Aortic smooth muscle cell (primary cell): ENCODE measurements around the gene PGBD5. TPM values are rescaled to one million over a fixed set of nuclear protein-coding genes. Genes with fewer than 3 reads are reported as not detected.

Experiments
- total RNA-seq: library from RNA; depleted of rRNA; stranded (reverse); fragments of >200 nt; gene quantifications from 2 replicates; pipeline ENCODE4 v1.2.3, GENCODE V29; 2014

Gene PGBD5, protein sequence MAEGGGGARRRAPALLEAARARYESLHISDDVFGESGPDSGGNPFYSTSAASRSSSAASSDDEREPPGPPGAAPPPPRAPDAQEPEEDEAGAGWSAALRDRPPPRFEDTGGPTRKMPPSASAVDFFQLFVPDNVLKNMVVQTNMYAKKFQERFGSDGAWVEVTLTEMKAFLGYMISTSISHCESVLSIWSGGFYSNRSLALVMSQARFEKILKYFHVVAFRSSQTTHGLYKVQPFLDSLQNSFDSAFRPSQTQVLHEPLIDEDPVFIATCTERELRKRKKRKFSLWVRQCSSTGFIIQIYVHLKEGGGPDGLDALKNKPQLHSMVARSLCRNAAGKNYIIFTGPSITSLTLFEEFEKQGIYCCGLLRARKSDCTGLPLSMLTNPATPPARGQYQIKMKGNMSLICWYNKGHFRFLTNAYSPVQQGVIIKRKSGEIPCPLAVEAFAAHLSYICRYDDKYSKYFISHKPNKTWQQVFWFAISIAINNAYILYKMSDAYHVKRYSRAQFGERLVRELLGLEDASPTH
- under 0.01 and 0.06 TPM in 2 replicates for total RNA-seq

DNA sequence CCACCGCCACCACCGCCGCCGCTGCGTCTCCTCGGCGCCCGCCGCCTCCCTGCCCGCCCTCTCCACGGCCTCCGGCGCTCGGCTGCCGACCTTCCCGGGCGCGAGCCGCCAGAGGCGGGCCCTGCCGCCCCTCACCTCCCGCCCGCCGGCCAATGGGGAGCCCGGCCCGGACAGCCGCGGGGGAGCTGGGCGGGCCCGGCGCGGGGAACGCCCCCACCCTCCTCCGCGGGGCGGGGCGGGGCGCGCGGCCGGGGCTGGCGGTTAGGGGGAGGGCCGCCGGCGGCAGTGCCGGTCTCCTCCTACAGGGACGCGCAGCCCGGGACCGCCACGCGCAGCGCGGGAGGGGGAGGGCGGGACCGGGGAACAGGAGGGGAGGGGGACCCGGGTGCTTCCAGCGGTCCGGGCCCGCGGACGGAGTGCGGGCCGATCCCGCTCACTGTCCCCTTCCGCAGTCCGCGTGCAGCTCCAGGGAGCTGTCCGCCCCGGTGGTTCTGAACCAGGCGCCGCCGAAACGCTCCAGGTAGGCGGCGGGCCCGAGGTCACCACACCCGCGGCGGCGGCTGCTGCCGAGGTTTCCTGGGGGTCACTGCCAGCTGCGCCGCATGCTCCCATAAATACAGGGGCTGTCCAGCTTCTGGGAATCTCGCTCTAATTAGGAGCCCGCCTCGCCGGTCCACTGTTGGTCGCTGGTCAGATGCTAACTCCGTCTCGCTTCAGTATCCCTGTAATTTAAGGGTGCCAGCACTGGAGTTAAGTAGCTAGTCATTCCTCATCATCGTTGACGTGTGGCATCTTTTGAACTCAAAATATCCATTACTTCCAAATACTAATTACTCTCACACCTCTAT lies at the start of gene PGBD5:
TSS of gene PGBD5 (minus strand) at position 87 of the 848 bp plus-strand sequence. CDS start 404 bp downstream, outside the sequence.

Other genes starting within 250 kb of the PGBD5 start
- 18.9 and 19.3 TPM in 2 replicates for gene COG2, start 216.1 kb upstream of the PGBD5 start, total RNA-seq